Right atrium auricular region (tissue), 2 donors: Measurements from ENCODE around the gene KIAA1217. TPM values are rescaled to one million over a fixed set of nuclear protein-coding genes. Genes with fewer than 3 reads are reported as not detected.

Experiments used
- DNase-seq: peaks from one replicate; pipeline ENCODE4 v3.0.0-alpha.2; 2019; ENCODE audit warnings: low spot score
- H3K27ac ChIP-seq, 2 donors: fragments of 200-600 bp; sonication (generic); 1 replicate in 1 of 2; 2 replicates in 1 of 2; pipeline ENCODE4 v1.5.1; 2016 to 2019
- H3K27me3 ChIP-seq, 2 donors: fragments of 200-600 bp; sonication (generic); one replicate each; pipeline versions ENCODE4 v1.5.1 to v1.6.0; 2017 to 2019
- H3K36me3 ChIP-seq: fragments of 200-600 bp; sonication (generic); one replicate; pipeline ENCODE4 v1.5.1; 2016
- H3K4me1 ChIP-seq, 2 donors: fragments of 200-600 bp; sonication (generic); one replicate each; pipeline versions ENCODE4 v1.5.1 to v1.6.0; 2017 to 2019
- H3K4me3 ChIP-seq, 2 donors: fragments of 200-600 bp; sonication (generic); 1 replicate in 1 of 2; 2 replicates in 1 of 2; pipeline ENCODE4 v1.5.1; 2017 to 2019; ENCODE audit warnings: mild to moderate bottlenecking in 1 of 2, moderate library complexity in 1 of 2
- H3K9me3 ChIP-seq, 2 donors: fragments of 200-600 bp; sonication (generic); one replicate each; pipeline ENCODE4 v1.5.1; 2019
- CTCF ChIP-seq, 2 donors: fragments of 200-600 bp; sonication (generic); IDR thresholded peaks; one replicate each; pipeline ENCODE4 v1.5.1; 2019; ENCODE audit warnings: antibody characterized with exemption in 2 of 2
- total RNA-seq, 2 donors: library from RNA; depleted of rRNA; stranded (reverse); fragments of >200 nt; gene quantifications; one replicate each; pipeline ENCODE4 v1.1.0, GENCODE V29; 2016

KIAA1217 gene
- total RNA-seq, 2 donors from 2014 or later, result 24.0 to 33.3 TPM

GRCh38 chr10:24501056-24501711, 292.2 kb downstream of the KIAA1217 start:
- H3K4me1 ChIP-seq, result no peaks in the 10 kb centered on the region
- H3K4me3 ChIP-seq, result no peak overlapping the region
- no peak for TF ChIP-seq CTCF (IDR thresholded peaks at IDR 0.05)
- H3K27me3 ChIP-seq, result no peaks in the 10 kb centered on the region
- H3K36me3 ChIP-seq, result peaks cover 23% of the 10 kb centered on the region
- DNase-seq, result no peak
- no peak overlapping the region for H3K27ac ChIP-seq
- H3K9me3 ChIP-seq, result no peaks in the 10 kb centered on the region

GRCh38 chr10:24502006-24502405, 293.1 kb downstream of the KIAA1217 start:
- no peak overlapping the region for H3K27ac ChIP-seq
- H3K4me3 ChIP-seq, result no peak overlapping the region
- H3K27me3 ChIP-seq, result no peaks in the 10 kb centered on the region
- no peak for TF ChIP-seq CTCF (IDR thresholded peaks at IDR 0.05)
- H3K4me1 ChIP-seq, result no peaks in the 10 kb centered on the region
- no peaks in the 10 kb centered on the region for H3K9me3 ChIP-seq
- no peak for DNase-seq
- peaks cover 23% of the 10 kb centered on the region for H3K36me3 ChIP-seq

GRCh38 chr10:24502801-24503460, 294.0 kb downstream of the KIAA1217 start:
- no peak overlapping the region for H3K27ac ChIP-seq
- H3K9me3 ChIP-seq, result no peaks in the 10 kb centered on the region
- TF ChIP-seq CTCF (IDR thresholded peaks at IDR 0.05), result no peak
- no peak for DNase-seq
- peaks cover 23% of the 10 kb centered on the region for H3K36me3 ChIP-seq
- H3K4me3 ChIP-seq, result no peak overlapping the region
- no peaks in the 10 kb centered on the region for H3K4me1 ChIP-seq
- H3K27me3 ChIP-seq, result no peaks in the 10 kb centered on the region

GRCh38 chr10:24503461-24504320, 294.8 kb downstream of the KIAA1217 start:
- no peak for DNase-seq
- peak in 1 of 2 donors; percentile 65 for TF ChIP-seq CTCF (IDR thresholded peaks at IDR 0.05)
- no peak overlapping the region for H3K27ac ChIP-seq
- H3K36me3 ChIP-seq, result peaks cover 23% of the 10 kb centered on the region
- H3K27me3 ChIP-seq, result no peaks in the 10 kb centered on the region
- H3K4me1 ChIP-seq, result no peaks in the 10 kb centered on the region
- H3K9me3 ChIP-seq, result no peaks in the 10 kb centered on the region
- no peak overlapping the region for H3K4me3 ChIP-seq

GRCh38 chr10:24505759-24506158, 296.8 kb downstream of the KIAA1217 start:
- H3K9me3 ChIP-seq, result no peaks in the 10 kb centered on the region
- peaks cover 23% of the 10 kb centered on the region for H3K36me3 ChIP-seq
- no peaks in the 10 kb centered on the region for H3K4me1 ChIP-seq
- no peak for DNase-seq
- H3K27ac ChIP-seq, result no peak overlapping the region
- TF ChIP-seq CTCF (IDR thresholded peaks at IDR 0.05), result no peak
- H3K27me3 ChIP-seq, result no peaks in the 10 kb centered on the region
- no peak overlapping the region for H3K4me3 ChIP-seq
